GM23338 (cell line): ENCODE data around the gene VWDE. TPM values are rescaled to one million over a fixed set of nuclear protein-coding genes. Genes with fewer than 3 reads are reported as not detected.

ENCODE experiments used
- ATAC-seq: fragments of 200-7000 bp; cut with Tn5 transposase; 3 replicates; pipeline ENCODE4 v1.9.1; 2020
- DNase-seq: peaks from one replicate; pipeline ENCODE4 v3.0.0-alpha.2; 2015; ENCODE audit warnings: low spot score
- H2AFZ ChIP-seq: fragments of 200-600 bp; sonication (generic); 2 replicates; pipeline ENCODE4 v1.8.0; 2016; ENCODE audit warnings: antibody characterized with exemption, mild to moderate bottlenecking, moderate library complexity
- H3F3A ChIP-seq: fragments of 200-600 bp; sonication (generic); replicated peaks from 2 replicates; pipeline ENCODE4 v1.8.0; 2017; ENCODE audit warnings: antibody characterized with exemption, mixed run types, low read depth
- H3K27ac ChIP-seq: fragments of 200-600 bp; sonication (generic); 2 replicates; pipeline ENCODE4 v1.6.1; 2016; ENCODE audit warnings: low read depth
- H3K27me3 ChIP-seq: fragments of 200-600 bp; sonication (generic); 2 replicates; pipeline ENCODE4 v1.8.0; 2016; ENCODE audit warnings: mild to moderate bottlenecking, mixed run types, moderate library complexity; ENCODE audit not compliant: insufficient read depth
- H3K36me3 ChIP-seq: fragments of 200-600 bp; sonication (generic); 2 replicates; pipeline ENCODE4 v1.8.0; 2016; ENCODE audit warnings: mild to moderate bottlenecking; ENCODE audit not compliant: insufficient read depth
- H3K4me1 ChIP-seq: fragments of 200-600 bp; sonication (generic); 2 replicates; pipeline ENCODE4 v1.8.0; 2016; ENCODE audit warnings: mild to moderate bottlenecking, moderate library complexity; ENCODE audit not compliant: insufficient read depth
- H3K4me2 ChIP-seq: fragments of 200-600 bp; sonication (generic); 2 replicates; pipeline ENCODE4 v1.7.1; 2017; ENCODE audit warnings: mixed run types
- H3K4me3 ChIP-seq: fragments of 200-600 bp; sonication (generic); 2 replicates; pipeline ENCODE4 v1.6.1; 2016; ENCODE audit warnings: mixed run types
- H3K79me2 ChIP-seq: fragments of 200-600 bp; sonication (generic); replicated peaks from 2 replicates; pipeline ENCODE4 v1.8.0; 2017; ENCODE audit warnings: mild to moderate bottlenecking; ENCODE audit not compliant: insufficient read depth
- H3K9me2 ChIP-seq: fragments of 200-600 bp; sonication (generic); 2 replicates; pipeline ENCODE4 v1.8.0; 2017; ENCODE audit not compliant: insufficient read depth
- H4K20me1 ChIP-seq: fragments of 200-600 bp; sonication (generic); replicated peaks from 2 replicates; pipeline ENCODE4 v1.8.0; 2017; ENCODE audit warnings: mild to moderate bottlenecking; ENCODE audit not compliant: insufficient read depth
- H3K27ac Mint-ChIP-seq: 2 replicates; pipeline ENCODE4 v1.8.0; 2020; ENCODE audit warnings: inconsistent platforms, mild to moderate bottlenecking, moderate library complexity, mixed read lengths
- H3K27me3 Mint-ChIP-seq: 3 replicates; pipeline ENCODE4 v1.8.0; 2022; ENCODE audit warnings: low read depth, mild to moderate bottlenecking, moderate library complexity, mixed read lengths, inconsistent platforms; ENCODE audit not compliant: insufficient read depth, poor library complexity
- H3K36me3 Mint-ChIP-seq: 3 replicates; pipeline ENCODE4 v1.8.0; 2021; ENCODE audit warnings: low read depth, mild to moderate bottlenecking, inconsistent platforms, moderate library complexity, mixed read lengths
- H3K4me1 Mint-ChIP-seq: 3 replicates; pipeline ENCODE4 v1.8.0; 2020; ENCODE audit warnings: mild to moderate bottlenecking, inconsistent platforms, mixed read lengths
- H3K4me3 Mint-ChIP-seq: 3 replicates; pipeline ENCODE4 v1.8.0; 2021; ENCODE audit warnings: moderate library complexity, mild to moderate bottlenecking, inconsistent platforms, mixed read lengths
- H3K9me3 Mint-ChIP-seq: 3 replicates; pipeline ENCODE4 v1.8.0; 2020; ENCODE audit warnings: moderate library complexity, mild to moderate bottlenecking, inconsistent platforms, mixed read lengths
- CREB1 ChIP-seq: fragments of 250-450 bp; sonication (Bioruptor Pico); IDR thresholded peaks from 2 replicates; pipeline ENCODE4 v1.5.0; 2020; ENCODE audit warnings: low read depth, mild to moderate bottlenecking, moderate library complexity
- CTCF ChIP-seq, 2 experiments: fragments of 200-600 bp in 1 of 2; sonication (generic) in 1 of 2; conservative IDR thresholded peaks; 2 replicates each; pipeline versions ENCODE4 v1.5.1 to v1.6.1; 2016 to 2017; ENCODE audit warnings: antibody characterized with exemption in 2 of 2, low read depth in 2 of 2, mild to moderate bottlenecking in 2 of 2, moderate library complexity in 1 of 2
- JUNB ChIP-seq: IDR thresholded peaks from one replicate; pipeline ENCODE4 v1.6.1; 2016; ENCODE audit warnings: antibody characterized with exemption; ENCODE audit not compliant: unreplicated experiment
- NANOG ChIP-seq: IDR thresholded peaks from 2 replicates; pipeline ENCODE4 v1.6.1; 2016; ENCODE audit warnings: antibody characterized with exemption, borderline replicate concordance
- POLR2AphosphoS5 ChIP-seq: IDR thresholded peaks from 2 replicates; pipeline ENCODE4 v1.6.1; 2016; ENCODE audit warnings: antibody characterized with exemption, low read depth
- REST ChIP-seq: IDR thresholded peaks from one replicate; pipeline ENCODE4 v1.6.1; 2018; ENCODE audit warnings: antibody characterized with exemption; ENCODE audit not compliant: unreplicated experiment
- ZNF114 ChIP-seq: fragments of 250-450 bp; sonication (Bioruptor Pico); IDR thresholded peaks from 2 replicates; pipeline ENCODE4 v1.5.0; 2020; ENCODE audit warnings: mild to moderate bottlenecking, moderate library complexity
- ZNF331 ChIP-seq: fragments of 250-450 bp; sonication (Bioruptor Pico); IDR thresholded peaks from 2 replicates; pipeline ENCODE4 v1.5.0; 2020; ENCODE audit warnings: low read depth, mild to moderate bottlenecking, moderate library complexity
- ZNF462 ChIP-seq: fragments of 250-450 bp; sonication (Bioruptor Pico); IDR thresholded peaks from 2 replicates; pipeline ENCODE4 v1.5.0; 2020; ENCODE audit warnings: mild to moderate bottlenecking, moderate library complexity
- polyA plus RNA-seq: library from polyadenylated mRNA; unstranded; fragments of >200 nt; fragmentation: Nextera tagmentation; extraction: Ambion mirVana; gene quantifications from 2 replicates; pipeline ENCODE4 v1.2.1, GENCODE V29; 2016
- total RNA-seq: library from RNA; depleted of rRNA; stranded (reverse); fragments of >200 nt; shearing (Covaris generic); gene quantifications from 2 replicates; pipeline ENCODE4 v1.2.3, GENCODE V29; 2014

The VWDE gene
- total and polyA plus RNA-seq, 2 experiments from 2014 or later: 24.6 to 45.5 TPM

GRCh38 chr7:12436896-12437535 lies 33.4 kb upstream of the VWDE start:
- H3K4me2 ChIP-seq: no peak overlapping the region
- H3K27ac Mint-ChIP-seq: no peak overlapping the region; the same call in 1 of the 2 replicates
- no peak overlapping the region for H3K4me3 Mint-ChIP-seq
- TF ChIP-seq CTCF (conservative IDR thresholded peaks at IDR 0.05; ENCODE audit: low read depth in 2 of 2) (peak; percentile 54 to 77), ZNF114 (CRISPR knock-in tag) (no peak), JUNB (no peak)
- H3K9me3 Mint-ChIP-seq: no peaks in the 10 kb centered on the region; the same call in 2 of the 3 replicates
- H3K9me2 ChIP-seq: peaks cover 4% of the 10 kb centered on the region
- H4K20me1 ChIP-seq: no peaks in the 10 kb centered on the region
- H3K4me1 ChIP-seq: peaks cover 15% of the 10 kb centered on the region
- no peaks in the 10 kb centered on the region for H3K79me2 ChIP-seq
- ATAC-seq (peak; percentile 89), DNase-seq (peak; percentile 72)
- no peaks in the 10 kb centered on the region for H3K27me3 ChIP-seq
- H3K27me3 Mint-ChIP-seq: peaks cover 2% of the 10 kb centered on the region
- H3K4me3 ChIP-seq: no peak overlapping the region
- peak overlapping the region; percentile 69 for H2AFZ ChIP-seq
- no peaks in the 10 kb centered on the region for H3F3A ChIP-seq
- H3K36me3 ChIP-seq: no peaks in the 10 kb centered on the region
- H3K36me3 Mint-ChIP-seq: no peaks in the 10 kb centered on the region
- H3K27ac ChIP-seq: no peak overlapping the region
- peaks cover 14% of the 10 kb centered on the region for H3K4me1 Mint-ChIP-seq

- ATAC-seq: no peak
- peak overlapping the region; percentile 69; the same call in 1 of the 2 replicates for H2AFZ ChIP-seq
- no peak overlapping the region for H3K27ac Mint-ChIP-seq
Measured at GRCh38 chr7:12436126-12436525, 32.5 kb upstream of the VWDE start.

More at GRCh38 chr7:12436126-12436525, 32.5 kb upstream of the VWDE start:
- H3K27me3 ChIP-seq: no peaks in the 10 kb centered on the region
- H3K4me3 Mint-ChIP-seq: no peak overlapping the region
- H3K9me2 ChIP-seq: peaks cover 4% of the 10 kb centered on the region
- H4K20me1 ChIP-seq: no peaks in the 10 kb centered on the region
- peaks cover 2% of the 10 kb centered on the region for H3K27me3 Mint-ChIP-seq
- no peak for TF ChIP-seq POLR2AphosphoS5
- no peak for TF ChIP-seq REST
- TF ChIP-seq ZNF462: no peak
- no peak for TF ChIP-seq CREB1
- TF ChIP-seq NANOG: no peak
- no peak for TF ChIP-seq ZNF331
- no peak for TF ChIP-seq ZNF114 (CRISPR knock-in tag)
- no peaks in the 10 kb centered on the region for H3F3A ChIP-seq
- H3K4me1 Mint-ChIP-seq: peaks cover 18% of the 10 kb centered on the region
- H3K79me2 ChIP-seq: no peaks in the 10 kb centered on the region
- peaks cover 19% of the 10 kb centered on the region for H3K4me1 ChIP-seq
- DNase-seq: no peak
- no peak overlapping the region for H3K4me2 ChIP-seq
- no peaks in the 10 kb centered on the region; the same call in 2 of the 3 replicates for H3K9me3 Mint-ChIP-seq
- no peaks in the 10 kb centered on the region; the same call in 2 of the 3 replicates for H3K36me3 Mint-ChIP-seq
- H3K27ac ChIP-seq: no peak overlapping the region
- no peak overlapping the region for H3K4me3 ChIP-seq
- no peaks in the 10 kb centered on the region for H3K36me3 ChIP-seq
